Cerebellar cortex (tissue), 1 donor: Measurements from ENCODE around the gene RAB31.
"Not testable (repeated sequence)": the region's sequence is repeated elsewhere in the genome, so short reads cannot be mapped to it uniquely, and the experiment has no call there.

Experiments
- DNase-seq: peaks from one replicate; pipeline ENCODE4 v3.0.0-alpha.2; 2015; ENCODE audit warnings: low spot score

The RAB31 gene

GRCh38 chr18:9758624-9759075, 50.5 kb downstream of the RAB31 start:
- no peak for DNase-seq

GRCh38 chr18:9760641-9761040, 52.5 kb downstream of the RAB31 start:
- DNase-seq: no peak

- DNase-seq: no peak
Observed at GRCh38 chr18:9762526-9762925, 54.4 kb downstream of the RAB31 start.

- DNase-seq: no peak
Observed at GRCh38 chr18:9763157-9763556, 55.1 kb downstream of the RAB31 start.

- no peak for DNase-seq
Observed at GRCh38 chr18:9764011-9764481, 55.9 kb downstream of the RAB31 start.

- no peak for DNase-seq
Observed at GRCh38 chr18:9765501-9765900, 57.4 kb downstream of the RAB31 start.

GRCh38 chr18:9766076-9766481, 58.0 kb downstream of the RAB31 start:
- DNase-seq: no peak

- no peak for DNase-seq
Observed at GRCh38 chr18:9766740-9767139, 58.6 kb downstream of the RAB31 start.

- DNase-seq: not testable (repeated sequence)
Observed at GRCh38 chr18:9768071-9768691, 60.1 kb downstream of the RAB31 start.

- DNase-seq: not testable (repeated sequence)
Observed at GRCh38 chr18:9770111-9770510, 62.0 kb downstream of the RAB31 start.

GRCh38 chr18:9771261-9771976, 63.3 kb downstream of the RAB31 start:
- DNase-seq: peak; percentile 54

- DNase-seq: no peak
Observed at GRCh38 chr18:9771977-9772660, 64.0 kb downstream of the RAB31 start.

- no peak for DNase-seq
Observed at GRCh38 chr18:9772847-9773677, 65.0 kb downstream of the RAB31 start.

- no peak for DNase-seq
Observed at GRCh38 chr18:9774150-9774549, 66.0 kb downstream of the RAB31 start.

- DNase-seq: no peak
Observed at GRCh38 chr18:9775178-9775577, 67.1 kb downstream of the RAB31 start.

- no peak for DNase-seq
Observed at GRCh38 chr18:9779630-9780029, 71.5 kb downstream of the RAB31 start.

GRCh38 chr18:9782073-9782857, 74.2 kb downstream of the RAB31 start:
- no peak for DNase-seq

GRCh38 chr18:9786631-9787030, 78.5 kb downstream of the RAB31 start:
- no peak for DNase-seq

- no peak for DNase-seq
Observed at GRCh38 chr18:9787036-9787435, 78.9 kb downstream of the RAB31 start.

GRCh38 chr18:9787712-9788111, 79.6 kb downstream of the RAB31 start:
- DNase-seq: no peak

- no peak for DNase-seq
Observed at GRCh38 chr18:9788140-9788539, 80.0 kb downstream of the RAB31 start.
